HTR-8/SVneo (cell line): ENCODE data around the gene OR51E1.

ENCODE experiments used
- DNase-seq: peaks from one replicate; pipeline ENCODE4 v3.0.0; 2011; ENCODE audit warnings: low spot score, mixed read lengths; ENCODE audit not compliant: insufficient read length
- FAIRE-seq: peaks from 2 replicates; lab custom pipeline; 2011; peaks lifted over from hg19 to GRCh38; lab: Jason Lieb, UNC

Gene OR51E1, protein sequence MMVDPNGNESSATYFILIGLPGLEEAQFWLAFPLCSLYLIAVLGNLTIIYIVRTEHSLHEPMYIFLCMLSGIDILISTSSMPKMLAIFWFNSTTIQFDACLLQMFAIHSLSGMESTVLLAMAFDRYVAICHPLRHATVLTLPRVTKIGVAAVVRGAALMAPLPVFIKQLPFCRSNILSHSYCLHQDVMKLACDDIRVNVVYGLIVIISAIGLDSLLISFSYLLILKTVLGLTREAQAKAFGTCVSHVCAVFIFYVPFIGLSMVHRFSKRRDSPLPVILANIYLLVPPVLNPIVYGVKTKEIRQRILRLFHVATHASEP

DNA sequence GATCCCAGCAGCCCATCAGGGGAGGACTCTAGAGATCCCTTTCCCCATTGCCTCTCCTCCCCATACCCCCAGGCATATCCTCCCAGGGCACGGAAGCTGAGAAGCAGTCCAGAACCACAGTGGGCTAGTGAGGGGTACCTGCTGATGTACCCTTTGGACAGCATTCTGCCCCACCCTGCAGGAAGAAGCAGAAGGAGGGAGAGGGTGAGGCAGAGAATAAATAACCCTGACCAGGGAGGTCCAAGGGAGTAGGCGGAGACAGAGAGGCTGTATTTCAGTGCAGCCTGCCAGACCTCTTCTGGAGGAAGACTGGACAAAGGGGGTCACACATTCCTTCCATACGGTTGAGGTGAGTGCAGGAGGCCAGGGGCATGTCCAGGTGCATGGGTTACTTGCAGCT lies at the start of gene OR51E1:
TSS of gene OR51E1 (plus strand) at position 301 of the 400 bp plus-strand sequence. CDS start 8,545 bp downstream, outside the sequence.
- DNase-seq (no peak), FAIRE-seq (no peak)

DNA sequence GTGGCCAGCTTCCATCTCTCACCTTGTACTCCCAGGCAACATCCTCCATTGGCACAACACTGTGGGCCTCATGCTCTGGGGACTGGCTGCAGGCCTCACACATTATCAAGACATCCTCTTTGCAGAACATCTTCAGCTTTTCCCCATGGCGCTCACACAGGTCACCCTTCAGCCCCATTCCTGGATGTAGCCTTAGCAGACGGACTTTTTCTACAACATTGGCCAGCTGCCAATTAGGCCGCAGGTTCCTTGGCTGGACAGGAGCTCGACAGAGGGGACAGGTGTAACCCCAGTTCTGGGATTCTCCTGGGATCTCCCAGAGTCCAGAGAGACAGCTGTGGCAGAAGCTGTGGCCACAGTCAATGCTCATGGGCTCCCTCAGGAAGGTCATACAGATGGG lies 38.7 kb upstream of the OR51E1 start:
- no peak for DNase-seq
- FAIRE-seq, result no peak

DNA sequence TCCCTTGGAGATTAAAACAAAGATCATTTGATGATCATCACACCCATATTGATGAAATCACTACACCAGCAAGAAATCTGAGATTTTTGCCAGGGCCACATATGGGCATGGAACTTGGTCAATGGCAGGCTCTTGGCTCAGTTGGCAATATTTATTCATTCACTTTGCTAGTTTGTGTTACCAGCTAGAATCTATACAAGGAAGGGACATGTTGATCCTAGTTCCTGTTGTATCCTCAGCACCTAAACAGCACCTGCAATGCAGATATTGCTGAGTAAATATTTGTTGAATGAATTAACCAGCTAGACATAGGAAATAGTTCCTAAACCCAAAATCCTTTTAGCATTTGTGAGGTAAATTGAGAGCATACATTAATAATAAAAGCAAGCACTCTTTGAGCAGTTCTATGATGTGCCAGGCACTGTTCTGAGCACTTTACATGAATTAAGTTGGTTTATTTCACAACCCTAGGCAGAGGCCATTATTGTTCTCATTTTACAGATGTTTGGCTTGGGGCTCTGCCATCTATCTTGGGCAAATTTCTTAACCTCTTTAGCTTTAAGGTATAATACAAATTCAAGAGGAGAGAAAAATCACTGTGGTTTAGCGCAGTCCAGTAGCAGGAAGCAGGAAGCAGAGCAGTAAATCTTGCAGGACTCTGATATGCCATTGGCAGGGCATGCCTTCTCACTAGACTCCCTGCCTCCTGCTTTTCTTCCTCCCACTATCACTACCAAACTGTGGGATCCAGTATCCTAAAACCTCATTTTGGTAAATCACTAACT lies 37.4 kb upstream of the OR51E1 start:
- no peak for FAIRE-seq
- DNase-seq, result no peak

DNA sequence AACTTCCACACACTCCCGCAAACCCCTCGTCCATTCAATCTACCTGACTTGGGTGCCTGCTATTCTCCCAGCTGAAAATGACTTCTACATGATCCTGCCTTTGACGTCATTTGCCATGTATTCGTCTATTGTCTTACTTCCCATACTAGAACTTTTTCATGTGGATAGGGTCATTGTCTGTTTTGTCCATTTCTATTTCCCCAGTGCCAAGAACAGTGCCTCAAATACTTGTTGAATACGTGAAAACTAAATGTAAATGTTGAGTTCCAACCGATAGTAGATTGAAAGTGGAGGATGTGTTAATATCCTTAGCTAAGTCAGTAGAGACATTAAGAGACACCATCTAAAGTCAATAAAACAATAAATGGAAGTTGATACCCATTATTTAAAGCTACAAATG lies 36.7 kb upstream of the OR51E1 start:
- DNase-seq (no peak), FAIRE-seq (peak; percentile 38)

DNA sequence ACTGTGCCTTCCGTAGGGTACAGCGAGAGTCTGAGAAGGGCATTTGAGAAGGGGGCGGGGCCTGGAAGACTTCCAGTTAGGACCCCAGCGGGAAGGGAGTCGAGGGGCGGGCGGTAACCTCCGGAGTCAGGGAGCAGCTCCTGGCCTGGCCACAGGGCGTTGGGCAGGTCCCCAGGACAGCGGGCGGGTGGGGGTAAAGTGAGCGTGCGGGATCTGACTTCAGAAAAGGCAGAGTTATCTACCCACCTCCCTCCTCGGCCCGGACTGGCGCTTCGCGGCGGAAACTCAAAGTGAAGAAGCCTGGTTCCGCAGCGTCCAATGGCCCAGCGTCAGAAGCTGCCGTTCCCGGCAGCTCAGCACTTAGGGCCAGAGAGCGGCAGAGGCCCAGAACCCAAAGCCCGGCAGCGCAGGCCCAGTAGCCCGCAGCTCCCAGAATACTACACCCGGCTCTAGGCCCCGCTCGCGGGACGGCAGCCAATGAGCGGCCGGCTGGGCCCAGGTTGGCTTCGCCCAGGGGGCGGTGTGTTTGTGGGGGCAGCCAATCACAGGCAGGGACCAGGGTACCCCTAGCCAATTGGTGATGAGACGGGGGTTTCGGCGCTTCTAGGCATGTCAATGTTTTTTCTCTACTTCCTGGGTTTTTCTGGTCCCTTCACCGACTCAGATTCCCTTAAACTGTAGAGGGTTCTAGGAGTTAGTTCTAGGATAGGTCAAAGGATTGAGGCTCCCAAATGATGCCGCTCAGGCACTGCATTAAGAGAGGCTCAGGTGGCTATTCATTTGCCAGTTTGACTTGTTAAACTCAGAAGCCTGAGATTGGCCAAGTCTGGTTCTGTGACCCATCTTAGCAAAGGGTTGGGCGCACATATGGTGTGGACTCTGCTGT lies 35.8 kb upstream of the OR51E1 start, which contains the start of gene TRIM68:
TSS of gene TRIM68 (minus strand) at position 451 of the 886 bp plus-strand sequence. CDS start 2,727 bp downstream, outside the sequence.
- FAIRE-seq (peak; percentile 79), DNase-seq (peak; percentile 95)

DNA sequence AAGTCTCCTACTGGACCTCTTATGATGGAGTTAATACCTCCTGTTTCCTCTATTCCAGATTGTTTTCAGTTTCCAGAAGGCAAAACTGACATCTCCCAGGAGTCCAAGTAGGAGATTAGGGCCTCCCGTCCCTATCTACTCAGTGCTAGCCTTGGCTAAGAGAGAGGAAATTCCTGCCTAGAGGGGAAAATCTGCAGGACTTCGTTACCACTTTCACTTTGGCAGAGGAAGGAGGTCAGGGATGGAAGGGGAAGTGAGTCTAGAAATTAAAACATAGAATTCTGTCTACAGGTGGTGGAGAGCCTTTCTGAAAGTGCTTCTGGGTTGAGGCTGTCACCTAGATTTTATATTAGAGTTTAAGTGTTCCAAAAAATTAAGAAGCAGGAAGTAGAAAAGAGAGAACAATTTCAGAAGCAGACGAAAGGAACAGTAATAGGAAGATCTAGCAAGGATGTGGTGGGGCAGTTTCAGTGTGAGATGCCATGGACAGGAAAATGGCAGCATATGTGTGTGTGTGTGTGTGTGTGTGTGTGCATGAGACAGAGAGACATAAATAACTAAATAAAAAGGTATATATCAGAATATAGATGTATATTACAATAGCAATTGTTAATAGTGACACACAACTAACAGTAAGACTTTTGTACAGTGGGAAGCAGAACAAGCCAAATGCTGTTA lies 33.4 kb upstream of the OR51E1 start:
- DNase-seq (no peak), FAIRE-seq (no peak)

DNA sequence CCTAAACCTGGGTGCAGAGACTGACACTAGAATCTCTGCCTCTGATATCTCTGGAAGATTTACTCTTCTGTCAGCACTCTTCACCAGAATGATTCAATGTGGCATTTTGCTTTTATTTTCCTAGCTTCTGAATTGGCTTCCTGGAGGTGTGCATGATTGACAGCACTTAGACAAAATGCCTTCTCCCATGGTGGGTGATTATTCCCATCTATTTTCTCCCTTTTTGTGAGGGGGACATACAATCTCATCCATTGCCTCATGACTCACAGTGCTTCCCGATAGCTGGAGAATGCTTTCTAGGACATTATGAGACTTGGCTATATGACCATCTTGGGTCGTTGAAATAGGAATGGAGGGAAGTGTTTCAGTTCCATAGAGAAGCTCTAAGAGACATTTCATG lies 31.8 kb upstream of the OR51E1 start:
- FAIRE-seq (no peak), DNase-seq (no peak)

DNA sequence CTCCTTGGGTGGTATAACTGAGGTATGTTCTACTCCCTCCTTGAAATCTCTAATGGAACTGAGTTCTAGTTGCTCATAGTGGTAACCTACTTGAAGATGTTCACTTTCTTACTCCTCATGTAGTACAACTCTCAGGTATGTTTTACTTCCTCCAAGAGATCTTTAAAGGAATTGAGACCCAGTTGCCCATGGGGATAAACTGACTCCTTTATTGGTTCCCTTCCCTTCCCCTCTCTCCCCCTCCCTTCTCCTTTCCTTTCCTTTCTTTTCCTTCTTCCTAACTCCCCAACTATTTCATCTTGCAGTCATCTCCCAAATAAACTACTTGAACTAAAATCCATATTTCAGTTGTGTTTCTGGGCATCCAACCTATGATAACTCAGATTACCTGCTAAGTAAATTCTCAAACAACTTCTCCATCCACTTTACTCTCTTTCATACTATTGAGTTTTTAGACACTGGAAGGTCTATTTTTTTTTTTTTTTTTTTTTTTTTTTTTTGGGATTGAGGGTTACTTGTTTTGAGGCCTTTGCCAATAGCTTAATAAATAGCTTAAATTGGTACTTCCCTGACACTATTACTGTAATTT lies 27.8 kb upstream of the OR51E1 start:
- DNase-seq (no peak), FAIRE-seq (no peak)

DNA sequence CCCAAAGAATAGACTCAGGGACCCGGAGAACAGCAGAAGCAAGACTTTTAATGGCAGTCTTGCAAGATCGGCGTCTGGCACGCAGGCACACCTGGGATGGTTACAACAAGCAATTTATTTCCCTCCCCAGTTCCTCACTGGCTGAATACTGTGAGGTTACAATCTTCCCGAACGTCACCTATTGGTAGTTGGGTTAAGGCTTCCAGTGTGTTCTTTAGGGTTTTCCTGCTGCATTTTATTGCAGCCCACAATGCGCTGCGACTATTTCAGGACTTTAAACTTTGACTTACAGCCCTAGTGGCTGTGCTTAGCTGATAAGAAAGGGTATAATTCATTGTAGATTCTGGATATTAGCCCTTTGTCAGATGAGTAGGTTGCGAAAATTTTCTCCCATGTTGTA lies 24.3 kb upstream of the OR51E1 start:
- no peak for DNase-seq
- no peak for FAIRE-seq

DNA sequence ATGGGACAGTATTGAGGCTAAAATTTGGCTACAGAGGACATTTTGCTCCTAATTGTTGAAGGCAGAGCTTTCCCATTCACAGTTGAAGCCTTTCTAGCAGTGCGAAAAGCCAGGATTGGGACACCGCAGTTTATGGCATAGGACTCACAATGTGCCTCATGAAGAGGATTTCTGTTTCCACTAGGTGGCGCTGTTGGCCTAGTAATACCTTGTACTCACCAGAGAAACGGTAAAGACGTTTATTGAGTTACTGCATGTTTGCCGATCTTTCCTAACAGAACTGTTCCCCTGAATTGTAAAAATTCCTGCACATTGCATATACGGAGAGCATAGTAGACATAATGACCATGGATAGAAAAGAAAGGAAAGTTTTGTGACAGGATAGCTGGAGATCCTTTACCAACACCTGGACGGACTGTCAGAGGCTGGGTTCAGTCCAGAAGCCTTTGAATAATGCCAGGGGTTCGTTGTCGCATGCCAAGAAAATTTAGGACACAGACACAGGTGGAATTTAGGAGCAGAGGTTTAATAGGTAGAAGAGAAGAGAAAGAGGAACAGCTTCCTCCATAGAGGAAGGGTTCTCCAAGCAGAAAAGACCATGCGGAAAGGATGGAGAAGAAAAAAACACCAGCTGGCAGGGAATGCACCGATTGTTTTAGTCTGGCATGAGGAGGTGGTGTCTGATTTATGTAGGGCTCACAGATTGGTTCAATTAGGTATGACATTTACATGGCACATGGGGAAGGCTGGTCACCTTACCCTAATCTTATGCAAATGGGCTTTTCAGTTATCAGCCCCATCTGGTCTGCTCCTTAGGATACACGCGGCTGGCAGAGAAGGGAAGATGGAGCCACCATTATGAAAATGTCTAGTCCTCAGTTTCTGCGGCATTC lies 17.3 kb upstream of the OR51E1 start:
- DNase-seq (peak; percentile 31), FAIRE-seq (peak; percentile 86)

DNA sequence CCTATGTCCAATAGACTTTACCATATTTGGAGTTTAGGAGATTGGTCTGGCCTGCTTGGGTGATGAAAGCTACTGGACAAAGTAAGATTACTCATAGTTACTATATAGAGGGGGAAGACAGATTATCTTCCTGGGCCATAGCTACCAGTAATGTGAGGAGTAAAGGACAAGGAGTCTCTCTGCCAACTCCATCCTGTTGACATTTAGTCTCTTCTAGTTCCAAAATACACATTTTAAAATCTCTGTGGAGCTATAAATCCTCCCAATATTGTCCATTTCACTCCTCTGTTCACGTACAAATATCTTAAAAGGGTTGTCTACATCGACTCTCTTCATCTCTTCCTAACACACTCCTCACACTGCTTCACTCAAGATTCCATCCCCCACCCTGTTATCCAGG lies 7.6 kb upstream of the OR51E1 start:
- no peak for FAIRE-seq
- no peak for DNase-seq

DNA sequence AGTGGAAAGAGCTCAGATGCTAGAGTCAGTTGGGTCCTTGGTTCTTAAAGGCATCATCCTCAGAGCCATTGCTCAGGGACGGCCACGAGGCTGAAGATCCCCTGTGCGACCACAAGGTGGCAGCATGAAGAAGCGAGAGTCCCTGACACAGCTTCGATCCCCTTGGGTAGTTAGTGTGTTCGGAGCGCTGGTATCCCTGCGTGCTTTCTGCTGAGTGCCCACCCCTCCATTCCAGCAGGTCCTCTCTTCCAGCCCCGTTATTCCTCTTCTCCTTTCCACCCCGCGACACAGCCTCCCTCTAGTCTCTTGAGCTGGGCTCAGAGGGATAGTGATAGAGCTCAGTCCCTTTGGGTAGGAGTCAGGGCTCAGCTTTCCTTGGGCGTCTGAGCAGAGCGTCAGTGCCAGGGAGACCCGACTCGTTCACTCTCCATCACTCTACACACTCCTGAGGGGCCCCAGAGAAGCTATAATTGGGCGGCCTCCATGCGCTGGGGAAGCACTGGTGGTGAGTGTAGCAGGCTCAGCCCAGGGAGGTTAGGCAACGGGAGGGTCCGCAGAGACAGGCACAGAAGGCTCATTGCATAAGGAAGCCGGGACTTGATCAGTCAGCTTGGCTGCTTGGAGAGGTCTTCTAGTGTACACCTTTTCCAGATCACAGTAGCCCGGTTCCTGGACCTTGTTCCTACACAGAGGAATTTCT lies 6.7 kb upstream of the OR51E1 start, which contains the start of gene OR51D1:
TSS of gene OR51D1 (plus strand) at position 516 of the 700 bp plus-strand sequence. CDS start 2,314 bp downstream, outside the sequence.
- peak; percentile 70 for DNase-seq
- peak; percentile 23 for FAIRE-seq

DNA sequence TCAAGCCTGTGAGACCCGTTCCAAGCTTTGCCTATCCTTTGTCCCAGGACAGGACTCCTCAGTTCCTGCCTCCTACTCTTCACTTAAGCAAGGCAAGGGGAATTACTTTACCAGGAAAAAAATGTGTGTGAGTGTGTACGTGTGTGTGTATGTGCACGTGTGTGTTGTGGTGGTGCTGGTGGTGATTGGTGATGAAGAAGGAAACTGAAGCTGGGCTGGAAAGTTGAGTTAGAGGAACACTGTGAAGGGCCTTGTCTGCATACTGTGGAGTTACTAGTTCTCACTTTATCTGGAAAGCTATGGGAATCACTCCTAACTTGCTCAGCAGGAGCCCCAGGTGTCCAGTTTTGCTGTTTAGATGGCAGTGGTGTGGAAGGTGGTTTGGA lies 6.1 kb upstream of the OR51E1 start:
- DNase-seq (no peak), FAIRE-seq (no peak)

DNA sequence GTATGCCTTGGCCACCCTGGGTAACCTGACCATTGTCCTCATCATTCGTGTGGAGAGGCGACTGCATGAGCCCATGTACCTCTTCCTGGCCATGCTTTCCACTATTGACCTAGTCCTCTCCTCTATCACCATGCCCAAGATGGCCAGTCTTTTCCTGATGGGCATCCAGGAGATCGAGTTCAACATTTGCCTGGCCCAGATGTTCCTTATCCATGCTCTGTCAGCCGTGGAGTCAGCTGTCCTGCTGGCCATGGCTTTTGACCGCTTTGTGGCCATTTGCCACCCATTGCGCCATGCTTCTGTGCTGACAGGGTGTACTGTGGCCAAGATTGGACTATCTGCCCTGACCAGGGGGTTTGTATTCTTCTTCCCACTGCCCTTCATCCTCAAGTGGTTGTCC lies 3.9 kb upstream of the OR51E1 start:
- no peak for DNase-seq
- FAIRE-seq, result no peak

DNA sequence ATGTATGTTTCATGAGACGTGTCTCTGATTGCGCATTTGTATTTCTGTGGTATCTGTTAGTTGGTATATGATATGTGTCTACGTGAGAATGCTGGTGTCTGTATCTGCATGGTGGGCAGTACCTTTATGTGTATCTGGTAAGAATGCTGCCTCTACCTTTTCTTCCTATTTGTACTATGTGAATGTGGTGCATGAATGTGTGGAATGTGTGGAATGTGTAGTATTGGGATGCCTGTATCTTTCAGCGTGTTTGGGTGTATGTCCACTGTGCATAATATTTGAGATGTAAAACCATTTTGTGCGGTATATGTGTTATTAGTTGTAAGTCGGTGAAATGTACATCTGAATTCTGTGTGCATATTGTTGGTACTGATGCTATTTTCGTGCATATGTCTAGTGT lies 2.3 kb upstream of the OR51E1 start:
- DNase-seq (no peak), FAIRE-seq (peak; percentile 26)

DNA sequence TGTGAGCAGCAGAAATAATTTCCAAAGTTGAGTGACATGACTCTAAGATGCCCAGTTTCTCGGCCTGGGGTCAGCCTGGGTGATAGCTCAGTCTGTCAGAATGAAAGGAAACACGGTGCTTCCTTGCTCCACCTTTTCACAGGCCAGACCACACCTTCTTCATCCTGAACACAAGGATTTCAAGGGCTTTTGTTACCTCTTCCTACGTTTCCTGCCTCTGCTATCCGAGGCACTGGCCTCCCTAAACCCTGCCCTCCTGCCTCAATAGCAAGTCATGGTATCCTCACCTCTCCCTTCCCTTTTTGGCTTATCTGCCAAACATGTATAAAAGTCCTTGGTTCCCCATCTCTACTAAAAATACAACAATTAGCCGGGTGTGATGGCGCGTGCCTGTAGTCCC lies 1.7 kb upstream of the OR51E1 start:
- DNase-seq (no peak), FAIRE-seq (no peak)

DNA sequence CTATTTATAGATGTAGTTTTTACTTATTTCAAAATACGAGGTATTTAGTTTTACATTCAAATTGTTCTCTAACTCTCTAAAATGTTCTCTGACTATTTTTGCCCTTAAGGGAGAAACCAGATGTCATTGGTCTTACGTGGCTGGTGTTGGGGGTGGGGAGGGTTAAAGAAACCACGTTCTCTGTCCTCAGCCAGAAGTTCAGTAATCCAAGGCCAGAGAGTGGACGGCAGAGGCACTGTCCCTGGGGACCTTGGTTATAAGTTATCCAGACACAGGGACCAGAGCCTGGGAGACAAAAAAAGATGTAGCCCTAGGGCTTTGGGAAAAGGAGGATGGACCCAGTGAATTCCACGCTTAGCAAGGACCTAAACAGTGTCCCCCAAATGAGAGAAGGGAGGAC lies 706 bp upstream of the OR51E1 start:
- DNase-seq, result no peak
- no peak for FAIRE-seq

DNA sequence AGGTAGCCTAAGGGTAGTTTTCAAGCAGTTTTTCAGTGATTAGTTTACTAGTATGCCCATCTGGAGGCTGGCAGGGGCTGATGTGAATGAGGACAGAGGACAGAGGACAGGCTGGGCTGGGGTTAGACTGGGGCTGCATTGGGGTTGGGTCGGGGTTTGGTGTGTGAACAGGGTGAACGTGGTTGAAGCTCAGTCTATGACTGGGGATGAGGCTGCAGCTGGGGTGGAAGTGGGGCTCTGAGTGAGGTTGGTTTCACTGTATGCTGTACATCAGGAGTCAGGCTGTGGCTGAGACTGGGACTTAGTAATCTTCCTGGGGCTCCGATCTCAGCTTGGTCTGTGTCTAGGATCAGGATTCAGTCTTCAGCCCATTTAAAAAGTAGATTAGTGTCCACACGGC lies 451 bp downstream of the OR51E1 start:
- DNase-seq (no peak), FAIRE-seq (no peak)
